Cardiac muscle cell (in vitro differentiated cells and primary cell): ENCODE measurements around the gene ATP9B. TPM values are rescaled to one million over a fixed set of nuclear protein-coding genes. Genes with fewer than 3 reads are reported as not detected.

ENCODE experiments used
- DNase-seq, 2 donors: peaks; one replicate each; pipeline versions ENCODE4 v3.0.0 to v3.0.0-alpha.2; 2010 to 2017; ENCODE audit warnings: low read depth in 1 of 2, low spot score in 1 of 2
- H3K27ac ChIP-seq: fragments of 200-600 bp; sonication (generic); 2 replicates; pipeline ENCODE4 v1.5.1; 2016
- H3K27me3 ChIP-seq: fragments of 200-600 bp; sonication (generic); 2 replicates; pipeline ENCODE4 v1.6.0; 2016; ENCODE audit warnings: control low read depth
- H3K36me3 ChIP-seq: fragments of 200-600 bp; sonication (generic); 2 replicates; pipeline ENCODE4 v1.5.1; 2016; ENCODE audit warnings: control low read depth
- H3K4me1 ChIP-seq: fragments of 200-600 bp; sonication (generic); 2 replicates; pipeline ENCODE4 v1.8.1; 2017; ENCODE audit warnings: low read depth, mild to moderate bottlenecking, mixed run types
- H3K4me3 ChIP-seq: fragments of 200-600 bp; sonication (generic); 2 replicates; pipeline ENCODE4 v1.5.1; 2016; ENCODE audit warnings: mild to moderate bottlenecking
- H3K9me3 ChIP-seq: fragments of 200-600 bp; sonication (generic); 2 replicates; pipeline ENCODE4 v1.5.1; 2017; ENCODE audit warnings: low read depth, mild to moderate bottlenecking, control low read depth
- polyA plus RNA-seq: library from polyadenylated mRNA; unstranded; fragments of >200 nt; fragmentation: Nextera tagmentation; extraction: Ambion mirVana; gene quantifications from 2 replicates; pipeline ENCODE4 v1.2.1, GENCODE V29; 2016
- total RNA-seq: library from RNA; depleted of rRNA; stranded (reverse); fragments of >200 nt; gene quantifications from 2 replicates; pipeline ENCODE4 v1.2.3, GENCODE V29; 2016
- TF ChIP-seq, protein P1 (sequence below): IDR thresholded peaks from 2 replicates; pipeline ENCODE4 v1.5.1; 2012; ENCODE audit warnings: low read depth, mild to moderate bottlenecking, low read length

Gene ATP9B
- total and polyA plus RNA-seq, 2 experiments from 2014 or later: 14.1 to 14.2 TPM

DNA sequence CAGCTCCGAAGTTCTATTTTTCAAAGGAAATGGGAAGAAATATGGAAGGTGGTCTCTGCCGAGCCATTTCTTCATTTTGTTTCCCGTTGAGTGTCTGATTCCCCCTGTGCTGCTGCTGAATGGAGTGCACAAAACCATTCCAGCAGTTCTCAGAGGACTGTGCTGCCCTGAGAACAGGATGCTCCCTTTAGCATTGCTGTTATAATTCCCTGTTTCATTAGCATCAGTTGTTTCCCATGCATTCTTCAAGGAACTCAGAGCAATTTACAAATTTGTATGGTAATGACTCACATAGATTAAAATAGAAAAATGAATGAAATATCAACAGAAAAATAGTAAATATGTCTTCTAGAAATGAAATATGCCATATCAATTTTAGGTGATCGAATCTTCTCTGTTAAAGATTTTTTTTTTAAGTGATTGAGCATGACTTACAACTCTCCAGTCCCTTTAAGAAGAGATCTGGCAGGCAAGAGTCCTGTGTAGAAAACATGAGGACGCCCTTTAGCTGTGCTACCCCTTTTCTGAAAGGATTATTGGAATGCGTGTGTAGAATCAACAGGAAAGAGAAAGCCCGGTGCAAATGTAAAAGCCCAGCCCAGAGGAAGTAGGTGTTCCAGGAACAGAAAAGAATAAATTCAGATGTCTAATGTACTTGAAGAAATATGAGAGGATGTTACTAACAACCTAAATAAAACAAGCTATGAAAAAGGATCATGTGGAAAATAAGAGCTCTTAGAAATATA is 118.5 kb downstream of the ATP9B start:
- H3K27me3 ChIP-seq: no peaks in the 10 kb centered on the region
- TF ChIP-seq, protein P1, sequence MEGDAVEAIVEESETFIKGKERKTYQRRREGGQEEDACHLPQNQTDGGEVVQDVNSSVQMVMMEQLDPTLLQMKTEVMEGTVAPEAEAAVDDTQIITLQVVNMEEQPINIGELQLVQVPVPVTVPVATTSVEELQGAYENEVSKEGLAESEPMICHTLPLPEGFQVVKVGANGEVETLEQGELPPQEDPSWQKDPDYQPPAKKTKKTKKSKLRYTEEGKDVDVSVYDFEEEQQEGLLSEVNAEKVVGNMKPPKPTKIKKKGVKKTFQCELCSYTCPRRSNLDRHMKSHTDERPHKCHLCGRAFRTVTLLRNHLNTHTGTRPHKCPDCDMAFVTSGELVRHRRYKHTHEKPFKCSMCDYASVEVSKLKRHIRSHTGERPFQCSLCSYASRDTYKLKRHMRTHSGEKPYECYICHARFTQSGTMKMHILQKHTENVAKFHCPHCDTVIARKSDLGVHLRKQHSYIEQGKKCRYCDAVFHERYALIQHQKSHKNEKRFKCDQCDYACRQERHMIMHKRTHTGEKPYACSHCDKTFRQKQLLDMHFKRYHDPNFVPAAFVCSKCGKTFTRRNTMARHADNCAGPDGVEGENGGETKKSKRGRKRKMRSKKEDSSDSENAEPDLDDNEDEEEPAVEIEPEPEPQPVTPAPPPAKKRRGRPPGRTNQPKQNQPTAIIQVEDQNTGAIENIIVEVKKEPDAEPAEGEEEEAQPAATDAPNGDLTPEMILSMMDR: no peak
- no peaks in the 10 kb centered on the region for H3K4me1 ChIP-seq
- DNase-seq: no peak
- no peak overlapping the region for H3K27ac ChIP-seq
- no peaks in the 10 kb centered on the region for H3K9me3 ChIP-seq
- no peak overlapping the region for H3K4me3 ChIP-seq
- no peaks in the 10 kb centered on the region for H3K36me3 ChIP-seq

DNA sequence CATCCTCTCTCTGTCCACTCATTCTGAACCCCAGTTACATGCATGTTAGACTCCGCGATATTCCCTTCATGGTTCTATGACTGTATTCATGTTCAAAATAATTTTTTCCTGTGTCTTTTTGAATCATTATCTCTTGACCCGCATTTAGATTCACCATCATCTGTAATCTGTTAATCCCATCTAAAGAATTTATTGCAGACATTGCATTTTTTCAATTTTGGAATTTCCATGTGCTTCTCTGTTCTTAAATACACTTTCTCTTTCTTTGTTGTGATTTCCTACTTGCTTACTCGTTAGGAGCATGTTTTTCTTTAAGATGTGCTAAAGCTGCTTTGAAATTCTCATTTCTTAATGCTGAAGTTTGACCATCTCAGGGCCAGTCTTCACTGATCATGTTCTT is 122.2 kb downstream of the ATP9B start:
- Histone ChIP-seq H3K9me3 (no peaks in the 10 kb centered on the region), H3K27ac (no peak overlapping the region), H3K4me3 (no peak overlapping the region), H3K27me3 (no peaks in the 10 kb centered on the region), H3K36me3 (peaks cover 10% of the 10 kb centered on the region), H3K4me1 (no peaks in the 10 kb centered on the region)
- TF ChIP-seq, protein P1: no peak
- DNase-seq: no peak

DNA sequence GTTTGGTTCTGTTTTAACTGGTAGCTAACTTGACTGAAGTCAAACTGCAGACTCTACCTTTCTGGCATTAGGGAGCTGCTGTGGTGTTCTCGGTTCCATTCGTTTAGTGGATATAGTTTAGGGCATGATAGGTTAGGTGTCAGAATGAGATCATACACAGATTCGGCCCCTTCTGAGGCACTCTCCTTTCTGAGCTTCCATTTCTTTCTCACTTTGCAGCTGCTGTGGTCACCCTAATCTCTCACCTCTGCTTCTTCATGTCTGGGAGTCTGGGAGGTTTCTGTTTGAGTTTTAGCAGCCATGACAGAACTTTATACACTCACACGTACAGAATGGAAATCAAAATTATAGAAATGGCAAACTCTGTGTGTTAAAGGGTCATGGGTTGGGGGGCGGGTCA is 122.8 kb downstream of the ATP9B start:
- peaks cover 10% of the 10 kb centered on the region for H3K36me3 ChIP-seq
- H3K9me3 ChIP-seq: no peaks in the 10 kb centered on the region
- no peak overlapping the region for H3K27ac ChIP-seq
- TF ChIP-seq, protein P1: no peak
- DNase-seq: no peak
- H3K4me3 ChIP-seq: no peak overlapping the region
- no peaks in the 10 kb centered on the region for H3K4me1 ChIP-seq
- H3K27me3 ChIP-seq: no peaks in the 10 kb centered on the region

DNA sequence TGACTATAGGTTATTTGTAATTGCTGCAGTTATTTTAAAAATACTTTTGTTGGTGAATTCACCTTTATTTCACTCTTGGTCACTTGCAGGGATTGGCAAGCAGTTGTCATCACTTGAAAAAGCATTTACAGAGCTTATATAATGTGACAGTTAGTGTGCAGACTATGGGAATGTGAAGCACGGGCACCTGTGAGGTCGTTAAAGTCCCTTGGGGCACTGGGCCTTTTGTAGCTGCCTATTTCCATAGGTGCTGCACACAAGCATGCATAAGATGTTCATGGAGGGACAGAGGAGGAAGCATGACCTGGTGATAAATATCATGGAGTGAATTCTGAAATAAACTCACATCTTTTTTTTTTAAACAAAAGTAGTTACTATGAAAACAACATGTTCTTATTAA is 124.6 kb downstream of the ATP9B start:
- peaks cover 10% of the 10 kb centered on the region for H3K36me3 ChIP-seq
- no peak for DNase-seq
- H3K27ac ChIP-seq: no peak overlapping the region
- TF ChIP-seq, protein P1: no peak
- no peaks in the 10 kb centered on the region for H3K9me3 ChIP-seq
- no peak overlapping the region for H3K4me3 ChIP-seq
- H3K27me3 ChIP-seq: no peaks in the 10 kb centered on the region
- no peaks in the 10 kb centered on the region for H3K4me1 ChIP-seq

DNA sequence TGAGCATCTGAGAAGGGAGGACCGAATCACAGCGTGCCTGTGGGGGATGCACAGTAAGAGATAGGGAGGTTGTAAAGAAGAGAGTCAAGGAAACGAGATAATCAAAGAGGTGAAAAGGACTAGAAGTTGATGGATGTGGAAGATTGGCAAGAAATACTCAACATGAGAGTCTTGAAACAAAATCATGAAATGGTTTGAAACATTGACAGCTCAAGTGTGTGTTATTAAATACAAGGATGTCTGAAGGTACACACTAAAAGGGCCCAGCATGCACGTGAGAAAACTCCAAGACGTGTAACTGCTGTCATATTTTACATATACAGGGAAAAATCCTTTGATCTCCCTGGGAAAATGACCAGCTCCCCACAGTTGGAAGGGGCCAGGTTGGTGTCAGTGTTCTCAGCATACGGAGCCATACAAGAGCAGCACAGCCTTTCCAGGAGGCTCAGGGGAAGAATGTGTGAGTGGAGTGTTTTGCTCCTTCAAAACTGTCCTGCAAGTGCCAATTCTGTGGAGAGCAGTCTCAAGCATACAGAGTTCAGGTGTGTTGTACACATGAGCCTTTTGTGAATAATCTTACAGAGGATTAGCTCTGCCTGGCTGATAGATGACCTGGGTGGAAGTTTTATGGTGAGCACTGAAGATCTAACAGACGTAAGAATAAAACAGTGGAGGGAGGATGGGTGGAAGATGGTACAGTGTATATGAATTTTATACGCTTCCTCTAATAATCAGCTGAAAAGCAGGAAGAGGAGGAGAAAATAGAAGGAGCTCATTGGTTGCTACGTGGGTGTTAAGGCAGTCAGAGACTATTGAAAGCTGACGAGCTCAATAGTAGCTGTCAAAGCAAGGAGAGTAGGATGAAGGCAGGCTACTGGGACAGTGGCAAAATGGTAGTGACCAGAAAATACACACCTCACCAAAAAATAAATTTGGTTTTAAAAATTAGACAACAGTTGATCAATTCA is 126.8 kb downstream of the ATP9B start:
- Histone ChIP-seq H3K9me3 (no peaks in the 10 kb centered on the region), H3K36me3 (peaks cover 10% of the 10 kb centered on the region), H3K27ac (no peak overlapping the region), H3K27me3 (no peaks in the 10 kb centered on the region), H3K4me3 (no peak overlapping the region), H3K4me1 (no peaks in the 10 kb centered on the region)
- DNase-seq: no peak
- TF ChIP-seq, protein P1: no peak
